ENCODE results near the gene NUDT15. TPM values are rescaled to one million over a fixed set of nuclear protein-coding genes. Genes with fewer than 3 reads are reported as not detected.

The NUDT15 gene
- total RNA-seq, 1 donor from 2014 or later: 30.7 TPM

- Mint-ChIP-seq H3K27me3 (no peaks in the 10 kb centered on the region), H3K36me3 (ENCODE audit: insufficient read depth) (peaks cover 79% of the 10 kb centered on the region), H3K9me3 (ENCODE audit: low read depth) (peaks cover 40% of the 10 kb centered on the region), H3K4me1 (ENCODE audit: low read depth) (no peaks in the 10 kb centered on the region), H3K27ac (no peak overlapping the region), H3K4me3 (ENCODE audit: low read depth) (no peak overlapping the region)
- TF ChIP-seq, protein P1, sequence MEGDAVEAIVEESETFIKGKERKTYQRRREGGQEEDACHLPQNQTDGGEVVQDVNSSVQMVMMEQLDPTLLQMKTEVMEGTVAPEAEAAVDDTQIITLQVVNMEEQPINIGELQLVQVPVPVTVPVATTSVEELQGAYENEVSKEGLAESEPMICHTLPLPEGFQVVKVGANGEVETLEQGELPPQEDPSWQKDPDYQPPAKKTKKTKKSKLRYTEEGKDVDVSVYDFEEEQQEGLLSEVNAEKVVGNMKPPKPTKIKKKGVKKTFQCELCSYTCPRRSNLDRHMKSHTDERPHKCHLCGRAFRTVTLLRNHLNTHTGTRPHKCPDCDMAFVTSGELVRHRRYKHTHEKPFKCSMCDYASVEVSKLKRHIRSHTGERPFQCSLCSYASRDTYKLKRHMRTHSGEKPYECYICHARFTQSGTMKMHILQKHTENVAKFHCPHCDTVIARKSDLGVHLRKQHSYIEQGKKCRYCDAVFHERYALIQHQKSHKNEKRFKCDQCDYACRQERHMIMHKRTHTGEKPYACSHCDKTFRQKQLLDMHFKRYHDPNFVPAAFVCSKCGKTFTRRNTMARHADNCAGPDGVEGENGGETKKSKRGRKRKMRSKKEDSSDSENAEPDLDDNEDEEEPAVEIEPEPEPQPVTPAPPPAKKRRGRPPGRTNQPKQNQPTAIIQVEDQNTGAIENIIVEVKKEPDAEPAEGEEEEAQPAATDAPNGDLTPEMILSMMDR (IDR thresholded peaks at IDR 0.05; ENCODE audit: unreplicated experiment): no peak
- DNase-seq (ENCODE audit: low spot score, unreplicated experiment): no peak
These were observed 36.5 kb downstream of the NUDT15 start for GRCh38 chr13:48074006-48074405.

DNA sequence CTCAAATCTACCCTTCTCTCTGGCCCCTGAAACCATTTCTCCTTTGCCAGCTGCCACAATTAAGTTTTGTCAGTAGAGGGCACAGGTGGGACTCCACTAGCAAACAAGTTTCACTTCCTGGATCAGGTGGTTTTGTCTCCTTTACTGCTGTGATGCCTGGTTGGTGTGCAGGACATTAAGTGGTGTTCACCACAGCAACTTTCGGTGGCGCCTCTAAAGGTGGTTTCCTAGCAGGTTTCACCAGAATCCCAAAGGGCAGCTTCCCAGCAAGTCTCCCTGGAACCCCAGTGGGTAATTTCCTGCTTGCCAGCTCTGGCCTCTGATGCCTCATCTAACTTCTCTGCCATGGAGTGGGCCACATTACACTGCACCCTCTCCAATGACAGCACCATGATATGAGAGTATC, 40.7 kb downstream of the NUDT15 start:
- Mint-ChIP-seq H3K9me3 (ENCODE audit: low read depth) (peaks cover 12% of the 10 kb centered on the region), H3K27me3 (no peaks in the 10 kb centered on the region), H3K4me3 (ENCODE audit: low read depth) (no peak overlapping the region), H3K27ac (no peak overlapping the region), H3K4me1 (ENCODE audit: low read depth) (no peaks in the 10 kb centered on the region), H3K36me3 (ENCODE audit: insufficient read depth) (peaks cover 51% of the 10 kb centered on the region)
- DNase-seq (ENCODE audit: low spot score, unreplicated experiment): no peak
- TF ChIP-seq, protein P1 (IDR thresholded peaks at IDR 0.05; ENCODE audit: unreplicated experiment): peak; percentile 18

GRCh38 chr13:48081739-48082138, 44.2 kb downstream of the NUDT15 start:
- H3K36me3 Mint-ChIP-seq (ENCODE audit: insufficient read depth): peaks cover 25% of the 10 kb centered on the region
- H3K27me3 Mint-ChIP-seq: no peaks in the 10 kb centered on the region
- H3K4me3 Mint-ChIP-seq (ENCODE audit: low read depth): no peak overlapping the region
- TF ChIP-seq, protein P1 (IDR thresholded peaks at IDR 0.05; ENCODE audit: unreplicated experiment): no peak
- no peak for DNase-seq (ENCODE audit: low spot score, unreplicated experiment)
- no peaks in the 10 kb centered on the region for H3K9me3 Mint-ChIP-seq (ENCODE audit: low read depth)
- H3K4me1 Mint-ChIP-seq (ENCODE audit: low read depth): no peaks in the 10 kb centered on the region
- no peak overlapping the region for H3K27ac Mint-ChIP-seq

DNA sequence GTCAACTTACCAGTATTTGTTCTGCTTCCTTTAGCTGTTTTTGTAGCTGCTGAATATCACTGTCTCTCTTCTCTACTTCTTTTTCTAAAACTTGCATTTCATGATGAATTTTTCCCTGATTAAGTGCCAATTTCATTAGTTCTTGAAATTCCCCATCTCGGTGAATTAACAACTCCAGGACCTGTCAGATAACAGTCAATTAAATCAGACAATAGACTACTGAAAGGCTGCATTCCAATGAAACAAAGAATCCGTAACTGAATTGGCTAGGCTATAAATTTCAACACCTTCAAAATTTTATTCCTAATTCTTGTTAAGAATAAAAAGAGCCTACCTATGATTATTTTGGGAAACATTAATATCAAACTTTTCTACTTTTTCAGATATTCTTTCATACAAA, 48.7 kb downstream of the NUDT15 start:
- TF ChIP-seq, protein P1 (IDR thresholded peaks at IDR 0.05; ENCODE audit: unreplicated experiment): no peak
- H3K9me3 Mint-ChIP-seq (ENCODE audit: low read depth): no peaks in the 10 kb centered on the region
- no peak overlapping the region for H3K27ac Mint-ChIP-seq
- H3K27me3 Mint-ChIP-seq: no peaks in the 10 kb centered on the region
- no peaks in the 10 kb centered on the region for H3K4me1 Mint-ChIP-seq (ENCODE audit: low read depth)
- H3K36me3 Mint-ChIP-seq (ENCODE audit: insufficient read depth): peaks cover 10% of the 10 kb centered on the region
- no peak for DNase-seq (ENCODE audit: low spot score, unreplicated experiment)
- no peak overlapping the region for H3K4me3 Mint-ChIP-seq (ENCODE audit: low read depth)

DNA sequence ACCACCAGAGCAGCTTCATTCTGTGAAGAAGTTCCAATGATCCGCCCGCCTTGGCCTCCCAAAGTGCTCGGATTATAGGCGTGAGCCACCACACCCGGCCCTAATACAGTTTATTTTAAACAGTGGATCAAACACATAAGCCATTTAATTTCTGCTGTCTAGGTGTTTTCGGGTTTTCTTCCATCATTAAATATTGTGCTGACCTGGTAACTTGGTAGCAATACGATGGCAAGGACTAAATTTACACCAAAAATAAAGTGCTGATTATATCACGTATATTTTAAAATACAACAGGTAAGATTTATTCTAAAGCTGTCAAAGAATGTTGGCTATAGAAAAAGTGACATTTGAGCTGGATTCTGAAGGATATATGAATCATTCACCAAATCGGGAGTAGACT, 56.1 kb downstream of the NUDT15 start:
- H3K4me3 Mint-ChIP-seq (ENCODE audit: low read depth): peak overlapping the region; percentile 96
- H3K27ac Mint-ChIP-seq: peak overlapping the region; percentile 97
- no peaks in the 10 kb centered on the region for H3K27me3 Mint-ChIP-seq
- TF ChIP-seq, protein P1 (IDR thresholded peaks at IDR 0.05; ENCODE audit: unreplicated experiment): no peak
- no peaks in the 10 kb centered on the region for H3K36me3 Mint-ChIP-seq (ENCODE audit: insufficient read depth)
- H3K9me3 Mint-ChIP-seq (ENCODE audit: low read depth): peaks cover 3% of the 10 kb centered on the region
- no peak for DNase-seq (ENCODE audit: low spot score, unreplicated experiment)
- peaks cover 32% of the 10 kb centered on the region for H3K4me1 Mint-ChIP-seq (ENCODE audit: low read depth)

Measured in progenitor cell of endocrine pancreas (in vitro differentiated cells).